HG02642 (cell line): ENCODE measurements around the gene LCN6.
"Not testable (repeated sequence)": the region's sequence is repeated elsewhere in the genome, so short reads cannot be mapped to it uniquely, and the experiment has no call there.

Experiments used
- ATAC-seq: cut with Tn5 transposase; IDR thresholded peaks from one replicate; pipeline ENCODE4 v1.9.1; 2021; ENCODE audit warnings: mild to moderate bottlenecking; ENCODE audit not compliant: unreplicated experiment, poor library complexity

LCN6 gene

DNA sequence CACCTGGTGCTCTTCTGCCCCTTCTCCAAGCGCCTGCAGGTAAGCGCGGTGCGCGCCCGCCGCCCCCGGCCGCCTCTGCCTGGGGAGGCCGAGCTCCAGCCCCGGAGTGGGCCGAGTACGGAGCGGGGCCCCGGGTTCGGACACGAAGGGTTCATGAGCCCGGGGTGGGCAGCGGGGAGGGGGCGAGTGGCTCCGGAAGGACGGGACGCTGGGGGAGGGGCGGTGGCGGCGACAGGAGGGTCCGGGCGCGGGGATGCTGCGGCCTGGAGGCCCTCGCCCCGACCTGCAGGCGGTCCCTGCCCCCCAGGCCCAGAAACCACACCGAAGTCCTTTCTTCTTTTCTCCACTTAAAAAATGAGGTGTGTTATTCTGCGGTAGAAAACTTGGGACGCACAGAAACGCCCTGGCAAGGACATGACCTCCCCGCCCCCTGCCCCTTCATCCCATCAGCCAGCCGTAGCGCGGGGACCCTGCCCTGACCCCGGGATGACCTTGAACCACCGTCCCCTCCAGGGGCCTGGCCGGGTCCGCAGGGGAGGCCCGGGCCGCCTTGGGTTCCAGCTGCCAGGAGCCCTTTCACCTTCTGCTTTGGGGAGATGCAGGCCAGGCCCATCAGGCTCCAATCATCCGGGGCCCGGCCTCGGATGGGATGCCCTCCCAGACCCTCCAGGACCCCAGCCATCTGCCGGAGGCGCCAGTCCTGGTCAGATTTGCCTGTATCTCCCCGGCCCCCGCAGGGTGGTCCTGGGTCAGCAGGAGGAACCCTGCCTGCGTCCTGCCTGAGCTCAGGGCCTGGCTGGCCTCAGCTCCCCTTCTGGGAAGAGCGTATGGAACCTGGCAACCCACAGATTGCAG, 35.4 kb downstream of the LCN6 start:
- ATAC-seq: no peak

DNA sequence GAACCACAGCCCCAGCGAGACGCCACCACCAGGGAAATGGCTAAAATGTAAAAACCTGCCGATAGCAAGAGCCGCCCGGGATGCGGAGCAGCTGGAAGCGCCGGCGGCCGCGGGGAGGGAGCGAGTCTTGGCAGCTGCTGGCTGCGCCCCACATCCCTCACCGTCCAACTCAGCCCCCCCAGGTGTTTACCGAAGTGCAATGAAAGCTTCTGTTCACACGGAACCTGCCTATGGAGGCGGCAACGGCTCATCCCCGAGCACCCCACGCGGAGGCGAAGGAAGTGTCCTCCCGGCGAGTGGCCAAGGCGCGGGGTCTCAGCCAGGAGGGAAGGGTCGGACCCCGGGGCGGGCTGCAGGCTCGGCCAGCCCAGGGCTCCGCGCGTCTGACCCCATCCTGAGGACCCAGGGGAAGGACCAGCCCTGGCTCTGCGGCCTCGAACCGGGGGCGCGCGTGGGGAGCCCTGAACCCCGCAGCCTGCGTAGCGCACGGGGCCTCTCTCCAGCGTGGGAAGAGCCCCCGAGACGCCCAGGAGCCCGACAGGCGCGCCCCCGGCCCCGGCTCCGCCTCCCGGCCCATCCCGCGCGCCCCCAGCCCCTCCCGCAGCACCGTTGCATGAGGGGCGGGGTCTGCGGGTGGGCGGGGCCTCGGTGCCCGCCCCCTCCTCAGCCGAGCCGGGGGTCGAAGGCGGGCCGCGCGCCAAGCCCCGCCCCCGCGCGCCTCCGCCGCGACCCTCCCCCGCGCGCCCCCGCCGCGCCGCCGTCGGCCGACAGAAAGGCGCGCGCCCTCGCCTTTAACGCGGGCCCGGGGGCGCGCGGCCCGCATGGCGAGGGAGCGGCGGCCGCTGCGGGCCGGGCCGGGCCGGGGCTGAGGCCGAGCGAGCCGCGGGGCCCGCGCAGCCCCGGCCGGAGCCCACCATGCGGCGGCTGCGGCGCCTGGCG, 36.3 kb downstream of the LCN6 start, which contains the start of gene DIPK1B:
TSS of gene DIPK1B (plus strand) at position 822 of the 939 bp plus-strand sequence. CDS start at position 916, 94 bp downstream.
- no peak for ATAC-seq

DNA sequence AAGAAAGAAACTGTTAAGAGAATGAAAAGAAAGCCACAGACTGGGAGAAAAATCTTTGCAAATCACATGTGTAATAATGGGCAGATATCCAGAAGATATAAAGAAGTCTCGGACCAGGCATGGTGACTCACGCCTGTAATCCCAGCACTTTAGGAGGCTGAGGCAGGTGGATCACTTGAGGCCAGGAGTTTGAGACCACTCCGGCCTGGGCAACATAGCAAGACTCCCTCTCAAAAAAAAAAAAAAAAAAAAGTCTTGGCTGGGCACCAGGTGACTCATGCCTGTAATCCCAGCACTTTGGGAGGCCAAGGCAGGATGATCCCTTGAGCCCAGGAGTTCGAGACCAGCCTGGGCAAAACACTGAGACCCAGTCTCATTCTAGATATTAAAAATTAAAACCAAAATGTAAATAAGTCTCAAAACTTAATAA, 37.1 kb downstream of the LCN6 start:
- ATAC-seq: not testable (repeated sequence)

DNA sequence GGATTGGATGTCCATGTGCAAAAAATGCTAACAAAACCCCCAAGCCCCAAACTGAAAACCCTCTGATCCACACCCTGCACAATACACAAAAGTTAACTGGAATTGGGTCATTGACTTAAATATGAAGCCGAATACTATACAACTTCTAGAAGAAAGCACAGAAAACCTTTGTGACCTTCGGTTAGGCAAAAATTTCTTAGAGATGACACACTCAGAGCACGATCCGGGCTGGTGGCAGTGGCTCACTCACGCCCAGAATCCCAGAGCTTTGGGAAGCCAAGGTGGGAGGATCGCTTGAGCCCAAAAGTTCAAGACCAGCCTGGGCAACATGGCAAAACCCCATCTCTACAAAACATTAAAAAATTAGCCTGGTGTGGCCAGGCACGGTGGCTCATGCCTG, 37.8 kb downstream of the LCN6 start:
- no peak for ATAC-seq

DNA sequence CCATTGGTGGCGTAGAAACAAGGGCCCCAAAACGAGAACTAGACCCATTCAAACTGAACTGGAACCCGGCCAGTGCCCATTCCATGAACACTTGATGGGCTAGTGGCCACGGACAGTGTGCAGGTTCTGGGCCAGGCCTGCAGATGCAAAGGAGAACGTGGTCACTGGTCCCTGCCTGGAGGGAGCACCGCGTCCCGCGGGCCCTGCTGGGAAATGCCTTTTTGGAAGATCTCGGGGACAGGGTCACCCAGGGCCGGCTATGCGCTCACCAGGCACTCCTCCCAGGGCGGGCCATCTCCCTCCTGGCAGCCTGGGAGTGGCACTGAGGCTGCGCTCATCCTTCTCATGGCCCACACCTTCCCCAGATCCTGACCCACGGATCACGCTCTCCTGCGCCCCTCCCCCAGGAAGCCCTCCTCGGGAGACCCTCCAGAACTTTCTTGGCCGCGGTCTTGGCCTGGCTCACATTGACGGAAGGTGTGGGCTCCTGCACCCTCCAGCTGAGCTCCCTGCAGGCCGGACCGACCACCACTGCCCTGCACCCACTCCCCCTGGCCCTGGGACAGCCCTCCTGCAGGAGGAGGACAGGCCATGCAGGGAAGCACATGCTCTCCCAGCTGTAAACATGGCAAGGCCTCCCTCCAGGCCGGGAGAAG, 38.7 kb downstream of the LCN6 start:
- no peak for ATAC-seq

DNA sequence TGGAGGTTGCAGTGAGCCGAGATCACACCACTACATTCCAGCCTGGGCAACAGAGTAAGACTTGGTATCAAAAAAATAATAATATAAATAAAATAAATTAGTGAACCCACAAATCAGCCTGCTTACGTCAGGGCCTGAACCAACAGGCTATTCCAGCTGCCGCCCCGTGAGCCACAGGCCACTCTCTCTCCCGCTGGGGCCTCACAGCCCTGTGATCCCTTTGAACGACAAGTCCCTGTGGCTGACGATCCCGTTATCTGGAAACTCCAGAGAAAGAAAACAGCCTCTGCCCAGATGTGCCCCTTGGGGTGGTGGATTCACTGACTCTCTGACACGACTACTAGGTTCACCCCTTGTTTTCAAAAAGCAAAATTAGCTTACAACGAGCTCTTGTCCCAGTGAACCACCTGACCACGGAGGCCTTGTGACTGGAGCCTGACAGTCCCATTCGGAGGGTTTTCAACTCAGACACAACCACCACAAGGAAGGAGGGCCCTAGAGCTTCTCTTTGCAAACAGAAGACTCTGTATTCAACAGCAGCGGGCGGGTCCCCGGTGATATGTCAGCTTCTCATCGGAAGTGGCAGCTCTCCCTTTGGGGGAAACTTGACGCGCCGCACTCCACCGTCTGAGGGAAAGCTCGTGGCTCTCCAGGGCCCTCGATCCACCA, 40.3 kb downstream of the LCN6 start:
- ATAC-seq: no peak

DNA sequence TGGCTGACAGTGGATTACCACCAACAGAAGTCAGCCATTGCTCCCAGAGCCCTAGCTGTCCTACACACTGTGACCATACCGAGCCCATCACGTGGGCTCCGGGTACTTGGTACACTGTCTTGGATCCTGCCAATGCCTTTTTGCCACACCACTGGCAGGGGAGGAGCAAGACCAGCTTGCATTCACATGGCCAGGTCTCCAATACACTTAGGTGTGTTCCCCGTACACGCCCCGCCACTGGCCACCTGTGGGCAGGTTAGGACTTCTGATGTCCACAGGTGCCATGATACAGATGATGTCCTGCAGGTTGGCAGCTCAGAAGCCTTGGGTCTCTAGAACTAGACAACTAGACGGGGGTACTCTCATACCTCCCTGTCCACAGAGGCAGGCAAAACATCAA, 41.3 kb downstream of the LCN6 start:
- ATAC-seq: no peak

DNA sequence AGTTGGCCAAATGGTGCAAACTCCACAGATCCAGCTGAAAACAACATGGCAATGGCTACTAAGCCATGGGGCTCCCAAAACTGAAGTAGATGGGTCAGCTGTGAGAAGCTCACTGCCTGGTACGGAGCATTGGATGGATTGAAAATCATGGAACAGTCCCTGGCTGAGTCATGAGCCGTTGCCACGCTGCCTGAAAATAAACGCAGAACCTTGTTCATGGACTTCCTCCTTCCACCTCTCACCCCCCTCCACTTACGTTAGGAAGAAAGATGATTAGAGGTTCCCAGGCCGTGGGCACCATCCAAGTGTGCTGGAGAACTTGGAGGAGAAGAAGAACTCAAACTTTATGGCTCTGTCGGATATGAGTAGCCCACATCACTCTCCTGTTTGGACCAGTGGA, 42.8 kb downstream of the LCN6 start:
- no peak for ATAC-seq

DNA sequence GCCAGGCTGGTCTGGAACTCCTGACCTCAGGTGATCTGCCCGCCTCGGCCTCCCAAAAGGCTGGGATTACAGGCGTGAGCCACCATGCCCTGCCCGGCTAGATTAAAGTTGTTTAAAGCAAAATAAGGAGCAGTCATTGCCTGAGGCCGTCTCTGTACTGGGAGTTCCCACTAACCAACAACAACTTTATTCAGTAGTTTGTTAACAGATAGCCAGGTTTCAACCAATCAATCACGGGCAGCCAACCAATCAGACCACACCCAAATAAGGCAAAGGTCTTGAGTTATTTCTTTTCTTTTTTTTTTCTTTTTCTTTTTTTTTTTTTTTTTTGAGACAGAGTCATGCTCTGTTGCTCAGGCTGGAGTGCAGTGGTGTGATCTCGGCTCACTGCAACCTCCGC, 43.6 kb downstream of the LCN6 start:
- ATAC-seq: not testable (repeated sequence)

DNA sequence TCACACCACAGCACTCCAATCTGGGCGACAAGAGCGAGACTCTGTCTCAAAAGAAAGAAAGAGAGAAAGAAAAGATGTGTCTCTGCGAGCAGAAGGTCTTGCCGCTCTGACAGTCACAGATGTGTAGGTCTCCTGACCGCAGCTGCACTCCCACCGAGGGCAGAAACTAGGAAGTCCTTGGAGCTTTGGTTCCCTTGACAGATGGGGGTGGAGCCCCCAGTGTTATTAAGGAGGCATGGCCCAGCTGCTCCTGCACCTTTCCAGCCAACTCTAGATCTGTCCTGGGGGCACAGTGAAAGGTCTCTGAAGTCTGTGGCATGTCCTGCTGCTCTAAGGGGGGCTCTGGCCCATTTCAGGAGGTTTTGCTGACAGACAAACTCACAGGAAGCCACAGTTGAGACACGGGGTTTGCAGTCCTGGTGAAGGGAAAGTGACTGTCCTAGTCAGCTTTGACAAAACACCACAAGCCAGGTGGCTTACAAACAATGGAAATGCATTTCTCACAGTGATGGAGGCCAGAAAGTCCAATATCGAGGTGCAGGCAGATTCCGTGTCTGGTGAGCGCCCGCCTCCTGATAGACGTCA, 45.0 kb downstream of the LCN6 start:
- ATAC-seq: no peak

DNA sequence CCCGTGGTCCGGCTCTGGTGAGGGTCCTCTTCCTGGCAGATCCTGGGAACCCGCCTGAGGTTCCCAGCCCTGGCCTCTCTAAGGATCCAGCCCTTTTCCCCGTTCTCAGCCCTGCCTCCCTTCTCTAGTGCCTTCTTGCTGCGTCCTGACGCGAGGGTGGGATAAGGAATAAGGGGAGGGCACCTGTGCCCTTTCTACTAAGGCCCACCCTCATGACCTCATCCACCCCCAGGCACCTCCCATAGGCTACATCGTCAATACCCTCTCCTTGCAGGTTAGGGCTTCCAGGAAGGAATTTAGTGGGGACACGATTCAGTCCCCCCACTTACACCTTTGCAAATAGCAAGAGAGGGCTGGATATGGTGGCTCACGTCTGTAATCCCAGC, 46.7 kb downstream of the LCN6 start:
- no peak for ATAC-seq

DNA sequence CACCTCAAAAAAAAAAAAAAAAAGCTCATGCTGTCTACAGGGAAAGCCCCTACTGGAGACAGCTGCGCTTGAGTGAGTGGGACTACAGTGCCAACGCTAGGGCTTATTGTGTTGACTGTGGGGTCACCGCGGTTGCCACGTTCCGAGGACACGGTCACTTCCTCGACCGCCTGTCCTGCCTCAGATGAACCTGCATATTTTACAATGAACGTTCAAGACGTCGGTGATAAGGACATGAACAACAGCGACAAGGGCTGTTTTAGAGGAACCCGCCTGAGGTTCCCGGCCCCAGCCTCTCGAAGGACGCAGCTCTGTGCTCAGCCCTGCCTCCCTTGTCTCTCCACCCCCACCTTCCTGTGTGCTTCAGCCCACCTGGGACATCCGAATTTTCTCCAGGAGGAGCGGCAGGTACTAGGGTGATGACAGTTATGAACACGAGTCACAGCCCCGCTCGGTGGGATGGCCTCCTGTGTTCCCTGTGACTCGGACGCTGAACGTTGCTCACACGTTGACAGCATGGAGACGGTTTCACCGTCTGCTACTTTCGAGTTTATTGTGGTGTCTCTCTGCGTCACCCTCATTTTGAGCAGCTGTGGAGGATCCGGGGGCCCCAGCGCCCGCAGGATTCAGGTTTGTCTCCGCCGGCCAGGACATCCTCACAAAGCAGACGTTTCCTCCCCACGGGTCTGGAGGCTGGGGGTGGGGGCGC, 47.2 kb downstream of the LCN6 start:
- ATAC-seq: peak; percentile 54

DNA sequence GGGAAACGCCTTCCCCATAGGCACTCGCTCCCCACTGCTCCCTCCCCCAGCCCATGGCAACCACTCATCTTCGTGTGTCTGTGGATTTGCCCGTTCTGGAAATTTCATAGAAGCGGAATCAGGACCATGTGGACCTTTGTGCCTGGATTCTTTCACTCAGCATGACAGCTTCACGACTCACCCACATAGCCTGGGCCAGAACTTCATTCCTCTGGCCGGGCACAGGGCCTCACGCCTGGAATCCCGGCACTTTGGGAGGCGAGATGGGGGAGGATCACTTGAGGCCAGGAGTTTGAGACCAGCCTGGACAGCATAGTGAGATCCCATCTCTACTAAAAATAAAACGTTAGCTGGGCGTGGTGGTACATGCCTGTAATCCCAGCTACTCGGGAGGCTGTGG, 48.0 kb downstream of the LCN6 start:
- ATAC-seq: no peak

DNA sequence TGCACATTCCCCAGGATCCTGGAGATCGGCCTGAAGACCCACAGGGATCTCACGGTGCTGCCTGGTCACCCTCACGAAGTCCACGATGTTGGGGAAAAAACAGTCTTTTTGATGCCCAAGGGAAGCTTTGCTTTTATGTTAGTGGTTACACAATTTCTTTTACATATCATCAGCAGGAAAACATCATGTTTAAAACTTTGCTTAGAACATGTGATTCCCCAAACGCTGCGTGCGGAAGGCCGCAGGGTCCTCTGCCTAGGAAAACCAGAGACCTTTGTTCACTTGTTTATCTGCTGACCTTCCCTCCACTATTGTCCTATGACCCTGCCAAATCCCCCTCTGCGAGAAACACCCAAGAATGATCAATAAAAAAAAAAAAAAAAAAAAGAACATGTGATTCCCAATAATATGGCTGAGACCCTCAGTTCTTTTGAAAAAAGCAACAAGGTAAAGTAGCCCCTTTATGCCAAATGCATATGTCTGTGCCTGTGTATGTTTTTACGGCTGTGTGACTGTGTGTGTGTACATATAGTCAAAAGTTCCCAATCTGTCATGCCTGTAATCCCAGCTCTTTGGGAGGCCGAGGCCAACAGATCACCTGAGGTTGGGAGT, 49.6 kb downstream of the LCN6 start:
- no peak for ATAC-seq

DNA sequence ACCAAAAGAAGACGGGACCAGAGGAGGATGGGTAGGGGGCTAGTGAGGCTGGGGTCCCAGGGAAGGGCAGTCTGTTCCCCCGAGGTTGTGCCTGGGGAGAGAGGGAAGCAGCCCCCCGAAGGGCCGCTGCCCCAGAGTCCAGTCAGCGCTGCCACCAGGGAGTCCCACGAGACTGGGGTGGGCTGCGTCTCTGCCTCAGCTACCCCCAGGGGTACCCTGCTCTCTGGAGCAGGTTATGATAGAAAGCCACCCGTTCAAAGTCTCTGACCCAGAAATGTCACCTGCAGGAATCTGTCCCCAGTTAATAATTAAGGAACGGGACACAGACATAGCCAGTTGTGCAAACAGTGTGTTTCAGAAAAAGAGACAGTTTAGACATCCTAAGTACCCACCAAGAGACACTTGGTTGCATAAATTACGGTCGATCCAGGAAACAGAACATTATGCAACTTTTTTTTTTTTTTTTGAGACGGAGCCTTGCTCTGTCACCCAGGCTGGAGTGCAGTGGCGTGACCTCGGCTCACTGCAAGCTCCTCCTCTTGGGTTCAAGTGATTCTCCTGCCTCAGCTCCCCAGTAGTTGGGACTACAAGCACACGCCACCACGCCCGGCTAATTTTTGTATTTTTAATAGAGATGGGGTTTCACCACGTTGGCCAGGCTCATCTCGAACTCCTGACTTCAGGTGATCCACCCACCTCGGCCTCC, 50.4 kb downstream of the LCN6 start:
- no peak for ATAC-seq

DNA sequence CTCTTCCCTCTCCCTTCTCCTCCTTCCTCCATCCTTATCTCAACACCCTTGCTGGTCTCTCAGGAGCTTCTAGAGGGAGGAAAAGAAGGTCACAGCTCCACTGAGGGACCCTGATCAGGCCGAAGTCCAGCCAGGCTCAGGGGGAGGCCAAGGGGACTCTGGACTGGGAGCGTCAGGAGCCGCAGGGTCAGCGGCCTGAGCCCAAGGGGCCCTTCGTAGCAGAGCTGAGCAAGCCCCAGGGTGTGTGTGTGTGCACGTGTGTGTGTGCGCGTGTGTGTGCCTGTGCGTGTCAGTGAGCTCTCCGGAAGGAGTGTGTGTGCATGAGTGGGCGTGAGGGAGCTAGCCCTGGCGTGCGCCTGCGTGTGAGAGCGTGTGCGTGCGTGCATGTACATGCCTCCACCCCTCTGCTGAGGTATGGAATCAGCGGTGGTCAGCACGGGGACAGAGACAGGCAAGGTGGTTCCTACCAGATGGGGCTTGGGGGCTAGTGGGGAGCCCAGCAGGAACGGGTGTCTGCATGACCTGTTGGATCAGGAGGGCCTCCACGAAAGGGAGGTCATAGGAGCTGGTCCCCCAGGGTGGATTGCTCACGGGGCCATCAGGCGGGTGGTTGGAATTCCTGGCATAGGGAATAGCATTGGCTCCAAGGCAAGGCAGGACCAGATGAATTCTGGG, 51.0 kb downstream of the LCN6 start:
- no peak for ATAC-seq

DNA sequence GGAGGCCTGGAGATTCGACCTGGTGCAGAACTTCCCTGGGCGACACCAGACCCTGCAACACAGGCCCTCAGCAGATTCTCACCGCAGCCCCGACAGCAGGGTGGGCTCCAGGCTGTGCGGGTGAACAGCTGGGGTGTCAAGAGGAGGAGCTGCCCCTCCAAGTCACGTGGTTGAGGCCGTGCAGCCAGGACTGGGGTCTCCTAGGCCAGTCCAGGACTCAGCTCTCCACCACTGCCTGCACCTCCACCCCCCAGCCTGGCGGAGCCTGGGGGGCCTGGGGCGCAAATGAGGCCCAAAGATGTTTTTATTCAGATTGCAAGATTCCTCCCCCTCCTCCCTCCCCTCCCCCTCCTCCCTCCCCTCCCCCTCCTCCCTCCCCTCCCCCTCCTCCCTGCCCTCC, 51.8 kb downstream of the LCN6 start:
- no peak for ATAC-seq

DNA sequence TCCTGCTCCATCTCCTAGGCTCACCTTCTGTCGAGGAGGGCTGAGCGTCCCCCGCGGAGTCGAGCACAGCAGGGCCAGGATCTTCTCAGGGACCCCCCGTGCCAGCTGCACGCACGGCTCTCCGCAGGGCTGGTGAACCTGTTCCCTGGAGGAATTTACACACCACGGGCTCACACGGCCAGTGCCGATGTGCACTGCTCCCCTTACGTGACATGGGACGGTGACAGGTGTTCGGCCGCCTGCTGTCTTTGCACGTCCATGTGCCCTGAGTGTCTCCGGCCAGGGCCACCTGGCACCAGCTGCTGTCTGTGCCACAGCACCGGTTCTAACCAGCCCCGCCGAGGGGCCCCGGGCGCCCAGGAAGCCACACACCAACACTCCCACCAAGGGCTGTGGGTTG, 52.4 kb downstream of the LCN6 start:
- ATAC-seq: no peak
